H9 (cell line): ENCODE measurements around the gene SCN10A. TPM values are rescaled to one million over a fixed set of nuclear protein-coding genes. Genes with fewer than 3 reads are reported as not detected.

Experiments
- DNase-seq: peaks from one replicate; pipeline ENCODE4 v3.0.0-alpha.2; 2017
- H2AFZ ChIP-seq: one replicate; pipeline ENCODE4 v1.6.1; 2013; ENCODE audit warnings: mild to moderate bottlenecking, low read length, control low read depth, moderate library complexity
- H2AK5ac ChIP-seq: 2 replicates; pipeline ENCODE4 v1.6.1; 2013; ENCODE audit warnings: low read length, control low read depth, mixed read lengths; ENCODE audit not compliant: insufficient read length
- H2BK120ac ChIP-seq: one replicate; pipeline ENCODE4 v1.6.1; 2013; ENCODE audit warnings: low read depth, mild to moderate bottlenecking, low read length, control low read depth, inconsistent platforms; ENCODE audit not compliant: poor library complexity, severe bottlenecking
- H2BK12ac ChIP-seq: 2 replicates; pipeline ENCODE4 v1.6.1; 2013; ENCODE audit warnings: low read length, control low read depth, mixed read lengths, low read depth; ENCODE audit not compliant: insufficient read length
- H2BK15ac ChIP-seq: 2 replicates; pipeline ENCODE4 v1.6.1; 2013; ENCODE audit warnings: low read depth, low read length, control low read depth
- H2BK20ac ChIP-seq: one replicate; pipeline ENCODE4 v1.6.1; 2013; ENCODE audit warnings: low read depth, mild to moderate bottlenecking, low read length, control low read depth, inconsistent platforms; ENCODE audit not compliant: poor library complexity, severe bottlenecking
- H2BK5ac ChIP-seq: 2 replicates; pipeline ENCODE4 v1.6.1; 2013; ENCODE audit warnings: low read length, control low read depth, mixed read lengths; ENCODE audit not compliant: insufficient read length
- H3K14ac ChIP-seq: 2 replicates; pipeline ENCODE4 v1.6.1; 2013; ENCODE audit warnings: low read length, control low read depth; ENCODE audit not compliant: insufficient read depth
- H3K18ac ChIP-seq: 2 replicates; pipeline ENCODE4 v1.6.1; 2013; ENCODE audit warnings: low read depth, mild to moderate bottlenecking, mixed read lengths, low read length, control low read depth; ENCODE audit not compliant: insufficient read length
- H3K23ac ChIP-seq: 2 replicates; pipeline ENCODE4 v1.6.1; 2013; ENCODE audit warnings: low read length, control low read depth, mixed read lengths, low read depth; ENCODE audit not compliant: insufficient read length
- H3K23me2 ChIP-seq: 2 replicates; pipeline ENCODE4 v1.6.1; 2013; ENCODE audit warnings: low read depth, mild to moderate bottlenecking, mixed read lengths, low read length, control low read depth; ENCODE audit not compliant: insufficient read length, poor library complexity, severe bottlenecking
- H3K27ac ChIP-seq: 2 replicates; pipeline ENCODE4 v1.5.1; 2013; ENCODE audit warnings: low read length, control low read depth, mixed read lengths, low read depth; ENCODE audit not compliant: insufficient read length
- H3K27me3 ChIP-seq: 2 replicates; pipeline ENCODE4 v1.6.1; 2013; ENCODE audit warnings: low read length, control low read depth, inconsistent platforms; ENCODE audit not compliant: insufficient read depth
- H3K4ac ChIP-seq: 2 replicates; pipeline ENCODE4 v1.6.1; 2013; ENCODE audit warnings: low read depth, mild to moderate bottlenecking, control low read depth, inconsistent platforms, low read length, moderate library complexity
- H3K4me1 ChIP-seq: 2 replicates; pipeline ENCODE4 v1.6.1; 2013; ENCODE audit warnings: low read length, control low read depth, inconsistent platforms; ENCODE audit not compliant: insufficient read depth
- H3K4me2 ChIP-seq: 2 replicates; pipeline ENCODE4 v1.6.1; 2013; ENCODE audit warnings: low read length, control low read depth, mixed read lengths; ENCODE audit not compliant: insufficient read length, insufficient read depth
- H3K56ac ChIP-seq: 2 replicates; pipeline ENCODE4 v1.6.1; 2013; ENCODE audit warnings: low read depth, mild to moderate bottlenecking, mixed read lengths, low read length, control low read depth; ENCODE audit not compliant: insufficient read length
- H3K79me1 ChIP-seq: 2 replicates; pipeline ENCODE4 v1.6.1; 2013; ENCODE audit warnings: low read depth, mild to moderate bottlenecking, moderate library complexity, low read length, control low read depth, inconsistent platforms; ENCODE audit not compliant: insufficient read depth, poor library complexity, severe bottlenecking
- H3K79me2 ChIP-seq: 2 replicates; pipeline ENCODE4 v1.6.1; 2013; ENCODE audit warnings: low read length, control low read depth, inconsistent platforms; ENCODE audit not compliant: insufficient read depth
- H3K9ac ChIP-seq: 2 replicates; pipeline ENCODE4 v1.6.1; 2013; ENCODE audit warnings: low read length, control low read depth, mixed read lengths; ENCODE audit not compliant: insufficient read length; ENCODE audit errors: extremely low read depth
- H3K9me3 ChIP-seq: one replicate; pipeline ENCODE4 v1.6.1; 2013; ENCODE audit warnings: low read depth, low read length, inconsistent platforms; ENCODE audit not compliant: control insufficient read depth
- H3T11ph ChIP-seq: one replicate; pipeline ENCODE4 v1.6.1; 2013; ENCODE audit warnings: mild to moderate bottlenecking, low read length, control low read depth, inconsistent platforms
- H4K20me1 ChIP-seq: one replicate; pipeline ENCODE4 v1.6.1; 2013; ENCODE audit not compliant: control insufficient read depth, insufficient read length, insufficient read depth
- H4K5ac ChIP-seq: 2 replicates; pipeline ENCODE4 v1.6.1; 2013; ENCODE audit warnings: low read depth, mild to moderate bottlenecking, mixed read lengths, low read length, control low read depth; ENCODE audit not compliant: insufficient read length
- H4K8ac ChIP-seq: replicated peaks from 2 replicates; pipeline ENCODE4 v1.6.1; 2013; ENCODE audit warnings: low read length, control low read depth, mixed read lengths, low read depth; ENCODE audit not compliant: insufficient read length
- H4K91ac ChIP-seq: 2 replicates; pipeline ENCODE4 v1.6.1; 2013; ENCODE audit warnings: low read depth, mild to moderate bottlenecking, moderate library complexity, mixed read lengths, low read length, control low read depth; ENCODE audit not compliant: insufficient read length
- H3K27ac Mint-ChIP-seq, 3 experiments: 2 replicates in 2 of 3; 3 replicates in 1 of 3; pipeline ENCODE4 v1.8.0; 2020 to 2021; ENCODE audit warnings: mixed read lengths in 3 of 3, mild to moderate bottlenecking in 1 of 3, moderate library complexity in 1 of 3
- H3K27me3 Mint-ChIP-seq: 2 replicates; pipeline ENCODE4 v1.8.0; 2021; ENCODE audit warnings: low read depth, mild to moderate bottlenecking, moderate library complexity, mixed read lengths
- H3K36me3 Mint-ChIP-seq, 3 experiments: 2 replicates in 2 of 3; 3 replicates in 1 of 3; pipeline ENCODE4 v1.8.0; 2020 to 2021; ENCODE audit warnings: low read depth in 3 of 3, mixed read lengths in 3 of 3; ENCODE audit not compliant: insufficient read depth in 1 of 3
- H3K4me1 Mint-ChIP-seq, 2 experiments: 2 replicates each; pipeline ENCODE4 v1.8.0; 2020; ENCODE audit warnings: mixed read lengths in 2 of 2
- H3K4me3 Mint-ChIP-seq, 2 experiments: 2 replicates in 1 of 2; 3 replicates in 1 of 2; pipeline ENCODE4 v1.8.0; 2020 to 2021; ENCODE audit warnings: mild to moderate bottlenecking in 2 of 2, mixed read lengths in 2 of 2, moderate library complexity in 1 of 2
- H3K9me3 Mint-ChIP-seq, 2 experiments: 2 replicates in 1 of 2; 3 replicates in 1 of 2; pipeline ENCODE4 v1.8.0; 2020; ENCODE audit warnings: mild to moderate bottlenecking in 2 of 2, mixed read lengths in 2 of 2, moderate library complexity in 1 of 2
- WGBS: extraction: QIAGEN DNeasy Blood & Tissue Kit; methylation state at CpG from one replicate; pipeline ENCODE4 v1.1.7; 2013; ENCODE audit warnings: missing lambda C conversion rate, low lambda C conversion rate, mixed read lengths; ENCODE audit not compliant: insufficient read length; ENCODE audit errors: extremely low coverage; 5-methylcytosine and 5-hydroxymethylcytosine counted together
- total RNA-seq: library from RNA; stranded (reverse); gene quantifications from 2 replicates; pipeline ENCODE4 v1.2.1, GENCODE V29; 2021
- TF ChIP-seq, protein P1 (sequence below): fragments of 200-600 bp; sonication (generic); conservative IDR thresholded peaks from 3 replicates; pipeline ENCODE4 v1.8.0; 2021; ENCODE audit warnings: antibody characterized with exemption, mild to moderate bottlenecking

Gene SCN10A
- total RNA-seq, 1 experiment from 2014 or later: not detected

- H4K5ac ChIP-seq: no peak overlapping the region
- peaks cover 18% of the 10 kb centered on the region; the same call in 1 of the 2 replicates for H3K27me3 ChIP-seq
- no peak overlapping the region for H2BK15ac ChIP-seq
- no peak overlapping the region for H3T11ph ChIP-seq
- no peak for DNase-seq
- peaks cover 20 to 23% of the 10 kb centered on the region in 2 experiments for H3K4me1 Mint-ChIP-seq
- H3K27me3 Mint-ChIP-seq: peaks cover 13% of the 10 kb centered on the region
- H3K27ac Mint-ChIP-seq: no peak overlapping the region
- H3K9me3 ChIP-seq: no peaks in the 10 kb centered on the region
- no peak overlapping the region for H3K4me3 Mint-ChIP-seq
- no peak overlapping the region for H4K91ac ChIP-seq
- no peak overlapping the region for H2AFZ ChIP-seq
- no peaks in the 10 kb centered on the region for H3K79me2 ChIP-seq
- no peak overlapping the region for H3K14ac ChIP-seq
- H4K8ac ChIP-seq: no peak overlapping the region
- no peak overlapping the region for H3K4ac ChIP-seq
- H2BK20ac ChIP-seq: no peak overlapping the region
- H3K23ac ChIP-seq: no peak overlapping the region
- H3K18ac ChIP-seq: no peak overlapping the region
- no peaks in the 10 kb centered on the region for H3K9me3 Mint-ChIP-seq
- H3K9ac ChIP-seq: no peak overlapping the region
- H4K20me1 ChIP-seq: no peaks in the 10 kb centered on the region
- no peak overlapping the region for H3K4me2 ChIP-seq
- H3K79me1 ChIP-seq: no peaks in the 10 kb centered on the region
- TF ChIP-seq, protein P1, sequence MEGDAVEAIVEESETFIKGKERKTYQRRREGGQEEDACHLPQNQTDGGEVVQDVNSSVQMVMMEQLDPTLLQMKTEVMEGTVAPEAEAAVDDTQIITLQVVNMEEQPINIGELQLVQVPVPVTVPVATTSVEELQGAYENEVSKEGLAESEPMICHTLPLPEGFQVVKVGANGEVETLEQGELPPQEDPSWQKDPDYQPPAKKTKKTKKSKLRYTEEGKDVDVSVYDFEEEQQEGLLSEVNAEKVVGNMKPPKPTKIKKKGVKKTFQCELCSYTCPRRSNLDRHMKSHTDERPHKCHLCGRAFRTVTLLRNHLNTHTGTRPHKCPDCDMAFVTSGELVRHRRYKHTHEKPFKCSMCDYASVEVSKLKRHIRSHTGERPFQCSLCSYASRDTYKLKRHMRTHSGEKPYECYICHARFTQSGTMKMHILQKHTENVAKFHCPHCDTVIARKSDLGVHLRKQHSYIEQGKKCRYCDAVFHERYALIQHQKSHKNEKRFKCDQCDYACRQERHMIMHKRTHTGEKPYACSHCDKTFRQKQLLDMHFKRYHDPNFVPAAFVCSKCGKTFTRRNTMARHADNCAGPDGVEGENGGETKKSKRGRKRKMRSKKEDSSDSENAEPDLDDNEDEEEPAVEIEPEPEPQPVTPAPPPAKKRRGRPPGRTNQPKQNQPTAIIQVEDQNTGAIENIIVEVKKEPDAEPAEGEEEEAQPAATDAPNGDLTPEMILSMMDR: no peak
- WGBS: no CpG with 5 or more reads among the region's 1 CpG
- H3K56ac ChIP-seq: no peak overlapping the region
- no peaks in the 10 kb centered on the region; a peak in 1 of 7 replicates for H3K36me3 Mint-ChIP-seq
- H2AK5ac ChIP-seq: no peak overlapping the region
- no peak overlapping the region for H2BK120ac ChIP-seq
- H3K23me2 ChIP-seq: peaks cover 12% of the 10 kb centered on the region
- no peak overlapping the region for H2BK12ac ChIP-seq
- H2BK5ac ChIP-seq: no peak overlapping the region
- H3K4me1 ChIP-seq: peaks cover under 1% of the 10 kb centered on the region
- H3K27ac ChIP-seq: no peak overlapping the region
Observed at GRCh38 chr3:38652934-38653333, 163.1 kb downstream of the SCN10A start.
